K562 (cell line): ENCODE data around the gene ZBTB14. TPM values are rescaled to one million over a fixed set of nuclear protein-coding genes. Genes with fewer than 3 reads are reported as not detected.

Source experiments
- BDP1 ChIP-seq: IDR thresholded peaks from 3 replicates; pipeline ENCODE4 v1.6.1; 2011; ENCODE audit not compliant: insufficient read length, insufficient read depth
- BRF1 ChIP-seq: IDR thresholded peaks from 3 replicates; pipeline ENCODE4 v1.6.1; 2011; ENCODE audit warnings: borderline replicate concordance, mild to moderate bottlenecking; ENCODE audit not compliant: insufficient read length; ENCODE audit errors: extremely low read depth
- MTA2 ChIP-seq: fragments of 450-650 bp; IDR thresholded peaks from 2 replicates; pipeline ENCODE4 v1.6.1; 2016; ENCODE audit warnings: low read depth
- PPARD ChIP-seq: fragments of 250-450 bp; sonication (Bioruptor Pico); IDR thresholded peaks from 2 replicates; pipeline ENCODE4 v1.8.0; 2022; ENCODE audit warnings: inconsistent platforms, mild to moderate bottlenecking, moderate library complexity
- PRPF4 ChIP-seq: fragments of 200-400 bp; formaldehyde crosslinking; IDR thresholded peaks from one replicate; pipeline ENCODE4 v1.6.1; 2017; ENCODE audit warnings: low read length, low read depth, mild to moderate bottlenecking; ENCODE audit not compliant: insufficient read depth, poor library complexity, severe bottlenecking
- WHSC1 ChIP-seq: IDR thresholded peaks from one replicate; pipeline ENCODE4 v1.6.1; 2012; ENCODE audit warnings: low read length, control low read depth, inconsistent platforms
- polyA plus RNA-seq, 8 experiments: library from polyadenylated mRNA; depleted of rRNA in 4 of 8; stranded (reverse) in 5 of 8; unstranded in 3 of 8; fragments of >200 nt; fragmentation: Nextera tagmentation in 2 of 8; fragmentation: Illumina TruSeq in 1 of 8; extraction: Ambion mirVana in 2 of 8; extraction: Trizol in 1 of 8; gene quantifications; 2 replicates each; pipeline versions ENCODE4 v1.2.1 to v1.2.3, GENCODE V29; 2011 to 2014; ENCODE audit warnings: inconsistent platforms in 1 of 8, missing spikeins in 1 of 8
- total RNA-seq, 7 experiments: library from RNA; depleted of rRNA in 6 of 7; stranded (reverse); fragments of >200 nt in 6 of 7; fragmentation: Illumina TruSeq in 2 of 7; extraction: Trizol in 2 of 7; gene quantifications; 2 replicates each; pipeline versions ENCODE4 v1.2.1 to v1.2.3, GENCODE V29; 2011 to 2021; ENCODE audit warnings: low replicate concordance in 1 of 7
- TF ChIP-seq, protein P1 (sequence below): fragments of 450-650 bp; IDR thresholded peaks from 2 replicates; pipeline ENCODE4 v1.6.1; 2016; ENCODE audit warnings: mild to moderate bottlenecking, moderate library complexity
- TF ChIP-seq, protein P2 (sequence below): sonication (generic); formaldehyde crosslinking; IDR thresholded peaks from 2 replicates; pipeline ENCODE4 v1.8.0; 2022; ENCODE audit warnings: mild to moderate bottlenecking, missing genetic modification reagents
- TF ChIP-seq, protein P3 (sequence below): fragments of 450-650 bp; IDR thresholded peaks from 2 replicates; pipeline ENCODE4 v1.6.1; 2017; ENCODE audit warnings: antibody characterized with exemption
- TF ChIP-seq, protein P4 (sequence below): IDR thresholded peaks from 2 replicates; pipeline ENCODE4 v1.6.1; 2011; ENCODE audit warnings: borderline replicate concordance, low read depth, mild to moderate bottlenecking, moderate library complexity, low read length; ENCODE audit not compliant: insufficient read depth, poor library complexity, severe bottlenecking

The ZBTB14 gene
- total and polyA plus RNA-seq, 9 of the 15 experiments (the other 6 are each of a cell fraction or from before 2014, with no cell fraction given): 2.8 to 12.6 (median 9.0) TPM

DNA sequence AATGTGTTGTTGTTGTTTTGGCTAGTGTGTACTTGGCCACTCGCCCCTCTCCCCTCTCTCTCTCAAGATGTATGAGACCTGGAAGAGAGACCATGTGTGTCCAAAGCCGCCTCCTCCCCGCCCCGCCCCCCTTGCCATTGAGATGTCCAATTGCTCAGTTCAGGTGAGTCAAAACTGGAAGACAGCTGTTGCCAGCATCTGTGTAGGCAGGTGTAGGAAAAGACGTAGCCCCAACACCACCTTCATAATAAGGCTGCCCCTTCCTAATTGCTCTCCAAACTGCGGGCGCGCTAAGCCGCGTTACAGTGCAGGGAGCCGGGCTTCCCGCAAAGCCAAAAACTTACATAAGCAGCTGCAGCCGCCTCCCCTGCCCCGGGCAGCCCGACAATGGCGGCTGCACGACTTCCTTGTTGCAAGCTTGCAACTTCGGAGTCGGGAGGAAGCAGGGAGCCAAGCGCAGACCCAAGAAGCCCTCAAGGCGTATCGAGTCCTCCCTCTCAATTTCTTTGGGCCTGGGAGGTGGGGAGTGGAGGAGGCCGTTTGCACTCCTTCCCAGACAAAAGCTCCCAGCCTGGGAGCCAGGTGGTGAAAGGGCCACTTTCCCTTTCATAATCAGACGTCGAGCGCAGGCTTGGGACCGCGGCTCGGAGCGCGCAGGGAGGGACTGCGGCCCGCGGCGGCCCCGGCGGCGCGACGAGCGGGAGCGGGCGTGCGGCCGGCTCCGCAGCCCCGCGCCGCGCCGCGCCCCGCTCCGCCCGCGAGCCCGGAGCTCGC is 882 bp downstream of the ZBTB14 start (continued):
- TF ChIP-seq, protein P1, sequence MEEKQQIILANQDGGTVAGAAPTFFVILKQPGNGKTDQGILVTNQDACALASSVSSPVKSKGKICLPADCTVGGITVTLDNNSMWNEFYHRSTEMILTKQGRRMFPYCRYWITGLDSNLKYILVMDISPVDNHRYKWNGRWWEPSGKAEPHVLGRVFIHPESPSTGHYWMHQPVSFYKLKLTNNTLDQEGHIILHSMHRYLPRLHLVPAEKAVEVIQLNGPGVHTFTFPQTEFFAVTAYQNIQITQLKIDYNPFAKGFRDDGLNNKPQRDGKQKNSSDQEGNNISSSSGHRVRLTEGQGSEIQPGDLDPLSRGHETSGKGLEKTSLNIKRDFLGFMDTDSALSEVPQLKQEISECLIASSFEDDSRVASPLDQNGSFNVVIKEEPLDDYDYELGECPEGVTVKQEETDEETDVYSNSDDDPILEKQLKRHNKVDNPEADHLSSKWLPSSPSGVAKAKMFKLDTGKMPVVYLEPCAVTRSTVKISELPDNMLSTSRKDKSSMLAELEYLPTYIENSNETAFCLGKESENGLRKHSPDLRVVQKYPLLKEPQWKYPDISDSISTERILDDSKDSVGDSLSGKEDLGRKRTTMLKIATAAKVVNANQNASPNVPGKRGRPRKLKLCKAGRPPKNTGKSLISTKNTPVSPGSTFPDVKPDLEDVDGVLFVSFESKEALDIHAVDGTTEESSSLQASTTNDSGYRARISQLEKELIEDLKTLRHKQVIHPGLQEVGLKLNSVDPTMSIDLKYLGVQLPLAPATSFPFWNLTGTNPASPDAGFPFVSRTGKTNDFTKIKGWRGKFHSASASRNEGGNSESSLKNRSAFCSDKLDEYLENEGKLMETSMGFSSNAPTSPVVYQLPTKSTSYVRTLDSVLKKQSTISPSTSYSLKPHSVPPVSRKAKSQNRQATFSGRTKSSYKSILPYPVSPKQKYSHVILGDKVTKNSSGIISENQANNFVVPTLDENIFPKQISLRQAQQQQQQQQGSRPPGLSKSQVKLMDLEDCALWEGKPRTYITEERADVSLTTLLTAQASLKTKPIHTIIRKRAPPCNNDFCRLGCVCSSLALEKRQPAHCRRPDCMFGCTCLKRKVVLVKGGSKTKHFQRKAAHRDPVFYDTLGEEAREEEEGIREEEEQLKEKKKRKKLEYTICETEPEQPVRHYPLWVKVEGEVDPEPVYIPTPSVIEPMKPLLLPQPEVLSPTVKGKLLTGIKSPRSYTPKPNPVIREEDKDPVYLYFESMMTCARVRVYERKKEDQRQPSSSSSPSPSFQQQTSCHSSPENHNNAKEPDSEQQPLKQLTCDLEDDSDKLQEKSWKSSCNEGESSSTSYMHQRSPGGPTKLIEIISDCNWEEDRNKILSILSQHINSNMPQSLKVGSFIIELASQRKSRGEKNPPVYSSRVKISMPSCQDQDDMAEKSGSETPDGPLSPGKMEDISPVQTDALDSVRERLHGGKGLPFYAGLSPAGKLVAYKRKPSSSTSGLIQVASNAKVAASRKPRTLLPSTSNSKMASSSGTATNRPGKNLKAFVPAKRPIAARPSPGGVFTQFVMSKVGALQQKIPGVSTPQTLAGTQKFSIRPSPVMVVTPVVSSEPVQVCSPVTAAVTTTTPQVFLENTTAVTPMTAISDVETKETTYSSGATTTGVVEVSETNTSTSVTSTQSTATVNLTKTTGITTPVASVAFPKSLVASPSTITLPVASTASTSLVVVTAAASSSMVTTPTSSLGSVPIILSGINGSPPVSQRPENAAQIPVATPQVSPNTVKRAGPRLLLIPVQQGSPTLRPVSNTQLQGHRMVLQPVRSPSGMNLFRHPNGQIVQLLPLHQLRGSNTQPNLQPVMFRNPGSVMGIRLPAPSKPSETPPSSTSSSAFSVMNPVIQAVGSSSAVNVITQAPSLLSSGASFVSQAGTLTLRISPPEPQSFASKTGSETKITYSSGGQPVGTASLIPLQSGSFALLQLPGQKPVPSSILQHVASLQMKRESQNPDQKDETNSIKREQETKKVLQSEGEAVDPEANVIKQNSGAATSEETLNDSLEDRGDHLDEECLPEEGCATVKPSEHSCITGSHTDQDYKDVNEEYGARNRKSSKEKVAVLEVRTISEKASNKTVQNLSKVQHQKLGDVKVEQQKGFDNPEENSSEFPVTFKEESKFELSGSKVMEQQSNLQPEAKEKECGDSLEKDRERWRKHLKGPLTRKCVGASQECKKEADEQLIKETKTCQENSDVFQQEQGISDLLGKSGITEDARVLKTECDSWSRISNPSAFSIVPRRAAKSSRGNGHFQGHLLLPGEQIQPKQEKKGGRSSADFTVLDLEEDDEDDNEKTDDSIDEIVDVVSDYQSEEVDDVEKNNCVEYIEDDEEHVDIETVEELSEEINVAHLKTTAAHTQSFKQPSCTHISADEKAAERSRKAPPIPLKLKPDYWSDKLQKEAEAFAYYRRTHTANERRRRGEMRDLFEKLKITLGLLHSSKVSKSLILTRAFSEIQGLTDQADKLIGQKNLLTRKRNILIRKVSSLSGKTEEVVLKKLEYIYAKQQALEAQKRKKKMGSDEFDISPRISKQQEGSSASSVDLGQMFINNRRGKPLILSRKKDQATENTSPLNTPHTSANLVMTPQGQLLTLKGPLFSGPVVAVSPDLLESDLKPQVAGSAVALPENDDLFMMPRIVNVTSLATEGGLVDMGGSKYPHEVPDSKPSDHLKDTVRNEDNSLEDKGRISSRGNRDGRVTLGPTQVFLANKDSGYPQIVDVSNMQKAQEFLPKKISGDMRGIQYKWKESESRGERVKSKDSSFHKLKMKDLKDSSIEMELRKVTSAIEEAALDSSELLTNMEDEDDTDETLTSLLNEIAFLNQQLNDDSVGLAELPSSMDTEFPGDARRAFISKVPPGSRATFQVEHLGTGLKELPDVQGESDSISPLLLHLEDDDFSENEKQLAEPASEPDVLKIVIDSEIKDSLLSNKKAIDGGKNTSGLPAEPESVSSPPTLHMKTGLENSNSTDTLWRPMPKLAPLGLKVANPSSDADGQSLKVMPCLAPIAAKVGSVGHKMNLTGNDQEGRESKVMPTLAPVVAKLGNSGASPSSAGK: no peak; the same call in 1 of the 2 replicates
- no peak for TF ChIP-seq BRF1
- no peak for TF ChIP-seq PPARD (CRISPR knock-in tag)
- no peak for TF ChIP-seq BDP1
- no peak for TF ChIP-seq WHSC1
- no peak for TF ChIP-seq PRPF4
- TF ChIP-seq, protein P2, sequence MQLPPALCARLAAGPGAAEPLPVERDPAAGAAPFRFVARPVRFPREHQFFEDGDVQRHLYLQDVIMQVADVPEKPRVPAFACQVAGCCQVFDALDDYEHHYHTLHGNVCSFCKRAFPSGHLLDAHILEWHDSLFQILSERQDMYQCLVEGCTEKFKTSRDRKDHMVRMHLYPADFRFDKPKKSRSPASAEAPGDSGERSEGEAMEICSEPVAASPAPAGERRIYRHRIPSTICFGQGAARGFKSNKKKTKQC (CRISPR knock-in tag): no peak
- TF ChIP-seq, protein P3, sequence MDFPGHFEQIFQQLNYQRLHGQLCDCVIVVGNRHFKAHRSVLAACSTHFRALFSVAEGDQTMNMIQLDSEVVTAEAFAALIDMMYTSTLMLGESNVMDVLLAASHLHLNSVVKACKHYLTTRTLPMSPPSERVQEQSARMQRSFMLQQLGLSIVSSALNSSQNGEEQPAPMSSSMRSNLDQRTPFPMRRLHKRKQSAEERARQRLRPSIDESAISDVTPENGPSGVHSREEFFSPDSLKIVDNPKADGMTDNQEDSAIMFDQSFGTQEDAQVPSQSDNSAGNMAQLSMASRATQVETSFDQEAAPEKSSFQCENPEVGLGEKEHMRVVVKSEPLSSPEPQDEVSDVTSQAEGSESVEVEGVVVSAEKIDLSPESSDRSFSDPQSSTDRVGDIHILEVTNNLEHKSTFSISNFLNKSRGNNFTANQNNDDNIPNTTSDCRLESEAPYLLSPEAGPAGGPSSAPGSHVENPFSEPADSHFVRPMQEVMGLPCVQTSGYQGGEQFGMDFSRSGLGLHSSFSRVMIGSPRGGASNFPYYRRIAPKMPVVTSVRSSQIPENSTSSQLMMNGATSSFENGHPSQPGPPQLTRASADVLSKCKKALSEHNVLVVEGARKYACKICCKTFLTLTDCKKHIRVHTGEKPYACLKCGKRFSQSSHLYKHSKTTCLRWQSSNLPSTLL: no peak
- TF ChIP-seq MTA2: no peak
- TF ChIP-seq, protein P4, sequence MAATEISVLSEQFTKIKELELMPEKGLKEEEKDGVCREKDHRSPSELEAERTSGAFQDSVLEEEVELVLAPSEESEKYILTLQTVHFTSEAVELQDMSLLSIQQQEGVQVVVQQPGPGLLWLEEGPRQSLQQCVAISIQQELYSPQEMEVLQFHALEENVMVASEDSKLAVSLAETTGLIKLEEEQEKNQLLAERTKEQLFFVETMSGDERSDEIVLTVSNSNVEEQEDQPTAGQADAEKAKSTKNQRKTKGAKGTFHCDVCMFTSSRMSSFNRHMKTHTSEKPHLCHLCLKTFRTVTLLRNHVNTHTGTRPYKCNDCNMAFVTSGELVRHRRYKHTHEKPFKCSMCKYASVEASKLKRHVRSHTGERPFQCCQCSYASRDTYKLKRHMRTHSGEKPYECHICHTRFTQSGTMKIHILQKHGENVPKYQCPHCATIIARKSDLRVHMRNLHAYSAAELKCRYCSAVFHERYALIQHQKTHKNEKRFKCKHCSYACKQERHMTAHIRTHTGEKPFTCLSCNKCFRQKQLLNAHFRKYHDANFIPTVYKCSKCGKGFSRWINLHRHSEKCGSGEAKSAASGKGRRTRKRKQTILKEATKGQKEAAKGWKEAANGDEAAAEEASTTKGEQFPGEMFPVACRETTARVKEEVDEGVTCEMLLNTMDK: no peak
